Measurements from ENCODE around the gene DUSP10.

DNA sequence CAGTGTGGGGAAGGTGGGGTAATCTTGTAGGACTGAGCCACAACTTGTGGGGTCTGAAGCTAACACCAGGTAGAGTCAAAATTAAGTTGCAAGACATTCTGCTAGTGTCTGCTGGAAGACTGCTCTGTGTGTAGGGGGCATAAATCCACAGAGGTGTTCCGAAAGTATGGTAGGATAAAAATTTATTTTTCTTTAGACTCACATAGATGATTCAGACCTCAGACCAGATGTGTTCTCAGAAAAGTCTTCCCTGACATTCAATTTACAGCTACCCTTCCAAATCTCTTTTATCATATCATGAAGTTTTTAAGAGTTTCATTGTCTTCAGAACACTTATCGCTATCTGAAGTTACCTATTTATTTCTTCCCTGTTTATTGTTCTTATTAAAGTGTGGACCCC lies 21.3 kb downstream of the DUSP10 start:
- TF ChIP-seq, protein P1, sequence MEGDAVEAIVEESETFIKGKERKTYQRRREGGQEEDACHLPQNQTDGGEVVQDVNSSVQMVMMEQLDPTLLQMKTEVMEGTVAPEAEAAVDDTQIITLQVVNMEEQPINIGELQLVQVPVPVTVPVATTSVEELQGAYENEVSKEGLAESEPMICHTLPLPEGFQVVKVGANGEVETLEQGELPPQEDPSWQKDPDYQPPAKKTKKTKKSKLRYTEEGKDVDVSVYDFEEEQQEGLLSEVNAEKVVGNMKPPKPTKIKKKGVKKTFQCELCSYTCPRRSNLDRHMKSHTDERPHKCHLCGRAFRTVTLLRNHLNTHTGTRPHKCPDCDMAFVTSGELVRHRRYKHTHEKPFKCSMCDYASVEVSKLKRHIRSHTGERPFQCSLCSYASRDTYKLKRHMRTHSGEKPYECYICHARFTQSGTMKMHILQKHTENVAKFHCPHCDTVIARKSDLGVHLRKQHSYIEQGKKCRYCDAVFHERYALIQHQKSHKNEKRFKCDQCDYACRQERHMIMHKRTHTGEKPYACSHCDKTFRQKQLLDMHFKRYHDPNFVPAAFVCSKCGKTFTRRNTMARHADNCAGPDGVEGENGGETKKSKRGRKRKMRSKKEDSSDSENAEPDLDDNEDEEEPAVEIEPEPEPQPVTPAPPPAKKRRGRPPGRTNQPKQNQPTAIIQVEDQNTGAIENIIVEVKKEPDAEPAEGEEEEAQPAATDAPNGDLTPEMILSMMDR (IDR thresholded peaks at IDR 0.05) = no peak
- TF ChIP-seq POLR2A (IDR thresholded peaks at IDR 0.05) = no peak
- TF ChIP-seq EP300 (IDR thresholded peaks at IDR 0.05) = no peak

Measured in ovary (tissue), 3 donors.